GM12865 (cell line): ENCODE data around the gene MTMR11.

ENCODE experiments used
- DNase-seq: peaks from one replicate; pipeline ENCODE4 v3.0.0; 2010; ENCODE audit warnings: low read depth
- H3K4me3 ChIP-seq: 2 replicates; pipeline ENCODE4 v1.5.1; 2011; ENCODE audit warnings: mild to moderate bottlenecking, low read depth, low read length, control low read depth
- TF ChIP-seq, protein P1 (sequence below): IDR thresholded peaks from 2 replicates; pipeline ENCODE4 v1.5.1; 2011; ENCODE audit warnings: low read length, control low read depth, low read depth, inconsistent platforms; ENCODE audit not compliant: insufficient read depth; ENCODE audit errors: missing control alignments

Gene MTMR11

DNA sequence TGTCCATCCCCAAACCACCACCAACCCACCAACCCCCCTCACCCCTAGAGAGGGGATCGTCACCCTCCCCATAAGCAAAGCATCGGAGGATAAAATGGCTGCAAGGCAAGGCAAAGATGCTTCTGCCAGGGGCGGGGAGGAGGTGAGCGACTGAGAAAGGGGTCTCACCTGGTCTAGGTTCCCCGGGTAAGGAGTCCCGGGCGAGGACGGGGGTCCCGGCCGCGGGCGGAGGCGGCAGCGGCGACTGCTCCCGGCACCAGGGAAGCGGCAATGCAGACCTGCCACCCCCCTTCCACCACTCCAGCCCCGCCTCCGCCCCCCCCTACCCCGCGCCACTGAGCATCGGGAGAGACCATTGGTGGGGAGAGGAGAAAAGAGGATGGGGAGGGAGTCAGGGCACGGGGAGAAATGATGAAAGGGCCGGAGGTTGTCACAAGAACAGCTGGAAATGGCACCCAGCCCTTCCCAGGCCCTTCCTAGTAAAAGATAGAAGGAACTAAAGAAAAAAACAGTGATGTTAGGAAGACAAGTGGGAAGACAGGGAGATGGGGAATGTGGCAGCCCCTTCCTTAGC, 19.0 kb downstream of the MTMR11 start, which contains the start of gene SV2A:
Gene SV2A (minus strand): TSS at position 274 of the 574 bp plus-strand sequence. CDS start 4,004 bp downstream, outside the sequence.
- no peak for DNase-seq
- TF ChIP-seq, protein P1, sequence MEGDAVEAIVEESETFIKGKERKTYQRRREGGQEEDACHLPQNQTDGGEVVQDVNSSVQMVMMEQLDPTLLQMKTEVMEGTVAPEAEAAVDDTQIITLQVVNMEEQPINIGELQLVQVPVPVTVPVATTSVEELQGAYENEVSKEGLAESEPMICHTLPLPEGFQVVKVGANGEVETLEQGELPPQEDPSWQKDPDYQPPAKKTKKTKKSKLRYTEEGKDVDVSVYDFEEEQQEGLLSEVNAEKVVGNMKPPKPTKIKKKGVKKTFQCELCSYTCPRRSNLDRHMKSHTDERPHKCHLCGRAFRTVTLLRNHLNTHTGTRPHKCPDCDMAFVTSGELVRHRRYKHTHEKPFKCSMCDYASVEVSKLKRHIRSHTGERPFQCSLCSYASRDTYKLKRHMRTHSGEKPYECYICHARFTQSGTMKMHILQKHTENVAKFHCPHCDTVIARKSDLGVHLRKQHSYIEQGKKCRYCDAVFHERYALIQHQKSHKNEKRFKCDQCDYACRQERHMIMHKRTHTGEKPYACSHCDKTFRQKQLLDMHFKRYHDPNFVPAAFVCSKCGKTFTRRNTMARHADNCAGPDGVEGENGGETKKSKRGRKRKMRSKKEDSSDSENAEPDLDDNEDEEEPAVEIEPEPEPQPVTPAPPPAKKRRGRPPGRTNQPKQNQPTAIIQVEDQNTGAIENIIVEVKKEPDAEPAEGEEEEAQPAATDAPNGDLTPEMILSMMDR: no peak
- H3K4me3 ChIP-seq: peak within 1 kb of the TSS; percentile 41

DNA sequence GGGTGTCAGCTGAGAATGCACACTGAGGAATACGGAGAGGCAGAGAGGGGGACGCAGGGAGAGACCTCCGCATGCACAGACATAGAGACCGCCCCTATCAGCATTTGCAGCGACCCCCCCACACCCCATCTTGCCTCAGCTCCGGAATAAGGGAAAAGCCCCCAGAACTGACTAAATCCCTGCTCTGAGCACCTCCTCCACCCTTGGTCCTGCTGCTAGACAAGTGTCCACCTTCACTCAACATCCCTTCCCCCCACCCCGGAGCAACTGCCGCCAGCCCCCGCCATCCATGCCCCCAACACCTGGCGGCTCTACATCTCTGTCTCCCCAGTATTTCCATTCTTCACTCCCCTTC, 19.8 kb downstream of the MTMR11 start:
- TF ChIP-seq, protein P1: no peak

DNA sequence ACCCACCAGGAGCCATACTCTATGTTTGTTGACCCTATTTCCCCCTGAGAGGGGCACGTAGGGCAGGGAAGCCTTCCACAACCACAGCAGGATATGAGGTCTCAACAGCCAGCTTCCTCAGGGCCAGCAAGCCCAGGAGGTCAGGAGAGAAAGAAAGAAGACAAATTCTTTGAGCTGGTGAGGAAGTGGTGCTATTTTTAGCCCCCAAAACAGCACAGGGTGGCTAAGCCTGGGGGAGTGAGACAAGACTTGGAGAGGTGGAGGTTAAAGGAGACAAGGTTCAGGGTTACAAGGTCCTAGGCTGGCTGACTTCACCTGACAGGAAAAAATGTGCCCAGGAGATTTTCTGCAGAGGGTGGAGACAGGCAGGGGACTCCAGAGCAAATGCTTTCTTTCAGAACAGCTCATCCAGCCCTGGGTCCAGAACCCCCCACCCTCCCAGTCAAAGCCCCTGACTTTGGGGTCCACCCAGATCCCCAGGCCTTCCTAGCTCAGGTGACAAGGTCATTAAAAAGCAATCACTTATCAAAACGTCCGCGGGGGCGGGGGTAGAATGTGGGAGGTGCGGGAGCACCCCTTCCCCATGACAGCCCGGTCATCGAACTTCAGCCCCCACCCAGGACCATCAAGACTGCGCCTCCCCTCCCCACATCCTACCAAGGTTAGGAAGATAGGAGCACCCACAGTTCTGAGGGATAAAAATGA, 20.3 kb downstream of the MTMR11 start:
- no peak overlapping the region; the same call in 1 of the 2 replicates for H3K4me3 ChIP-seq
- TF ChIP-seq, protein P1: no peak
- no peak for DNase-seq

More for the DNA sequence above, 19.8 kb downstream of the MTMR11 start:
- DNase-seq: no peak
- H3K4me3 ChIP-seq: peak overlapping the region; percentile 41; the same call in 1 of the 2 replicates

DNA sequence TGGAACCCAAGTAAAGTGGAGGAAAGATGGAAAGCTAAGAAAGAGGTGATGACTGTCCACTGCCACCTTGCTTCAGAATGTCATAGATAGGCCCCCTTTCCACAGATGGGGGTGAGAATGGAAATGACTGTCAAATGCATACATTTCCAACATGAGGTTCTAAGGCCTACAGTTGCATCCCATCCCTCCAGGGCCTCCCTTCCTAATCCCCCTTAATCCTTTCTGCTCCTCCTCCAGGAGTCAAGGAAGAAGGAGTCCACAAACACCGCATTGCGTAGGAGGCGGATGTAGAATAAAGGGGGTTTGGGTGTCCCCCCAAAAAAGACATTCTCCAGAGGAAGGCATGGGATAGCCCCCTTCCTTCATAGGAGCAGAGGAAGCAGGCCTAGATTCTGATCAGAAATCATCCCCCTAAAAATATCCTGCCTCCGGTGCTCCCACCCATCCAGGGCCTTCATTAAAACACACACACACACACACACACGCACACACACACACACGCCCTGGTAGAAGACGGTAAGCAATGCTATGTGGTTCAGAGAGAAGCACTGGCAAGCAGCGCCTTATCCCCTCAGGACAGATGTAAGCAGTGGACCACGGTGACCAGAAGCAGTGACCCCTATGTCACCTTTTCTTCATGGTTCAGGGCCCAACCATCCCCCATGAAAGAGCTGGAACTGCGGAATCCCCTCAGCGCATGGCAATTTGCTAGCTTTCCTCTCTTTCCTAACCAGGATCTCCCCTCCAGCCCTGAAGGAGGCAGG, 21.1 kb downstream of the MTMR11 start:
- DNase-seq: peak; percentile 29
- no peak overlapping the region for H3K4me3 ChIP-seq

DNA sequence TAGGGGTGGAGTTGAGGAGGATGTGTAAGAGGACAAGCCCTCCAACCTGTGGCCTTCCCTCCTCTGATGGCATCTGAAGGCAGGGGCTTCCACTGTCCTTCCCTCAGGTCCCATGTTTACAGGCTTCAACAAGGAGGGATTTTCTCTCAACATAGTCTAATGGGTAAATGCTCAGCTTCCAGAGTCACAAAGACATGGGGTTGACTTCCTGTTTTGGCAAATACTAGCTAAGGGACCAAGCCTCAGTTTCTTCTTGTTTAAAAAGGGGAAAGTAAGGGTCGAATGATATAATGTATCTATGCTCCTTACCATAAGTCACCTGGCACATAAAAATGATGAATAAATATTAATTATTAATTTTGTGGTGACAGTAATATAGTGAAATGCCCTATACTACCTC, 22.1 kb downstream of the MTMR11 start:
- DNase-seq: no peak
- no peak overlapping the region for H3K4me3 ChIP-seq
- TF ChIP-seq, protein P1: no peak

More for the DNA sequence above, 21.1 kb downstream of the MTMR11 start:
- TF ChIP-seq, protein P1: no peak

DNA sequence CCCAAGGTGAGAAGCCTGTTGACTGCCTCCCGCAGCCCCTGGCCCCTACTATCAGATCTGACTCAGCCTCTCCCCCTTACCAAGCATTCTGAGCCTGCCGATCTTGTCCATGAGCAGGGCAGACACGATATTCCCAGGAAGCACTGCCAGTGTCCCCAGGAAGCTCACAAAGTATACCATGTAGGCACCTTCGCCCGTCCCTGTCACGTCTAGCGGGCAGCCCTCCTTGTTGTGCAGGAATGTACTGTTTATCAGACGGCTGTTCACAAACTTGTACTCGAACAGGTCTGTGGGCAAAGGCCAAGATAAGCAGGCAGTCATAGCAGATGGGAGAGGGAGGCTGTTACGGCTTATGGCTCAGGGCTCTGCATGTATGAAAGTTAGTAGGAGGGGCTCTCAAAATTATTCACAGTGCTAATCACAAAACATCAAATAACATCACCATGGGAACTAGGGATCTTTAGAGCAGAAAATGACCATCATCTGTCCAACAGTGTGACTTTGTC, 30.1 kb downstream of the MTMR11 start:
- no peak for DNase-seq
- TF ChIP-seq, protein P1: no peak
- H3K4me3 ChIP-seq: no peak overlapping the region
